Activated CD4-positive, alpha-beta T cell treated with anti-CD3 and anti-CD28 coated beads, Interleukin-2, amount 10 ng/mL, durations not matched to agents 24 days and 14 days (primary cell): Measurements from ENCODE around the gene CCL17. TPM values are rescaled to one million over a fixed set of nuclear protein-coding genes. Genes with fewer than 3 reads are reported as not detected.

Experiments
- DNase-seq: peaks from one replicate; pipeline ENCODE4 v3.0.0; 2022
- H3K27ac Mint-ChIP-seq: one replicate; pipeline ENCODE4 v1.8.0; 2022; ENCODE audit warnings: mild to moderate bottlenecking, mixed read lengths
- H3K27me3 Mint-ChIP-seq: one replicate; pipeline ENCODE4 v1.8.0; 2022; ENCODE audit warnings: mixed read lengths
- H3K36me3 Mint-ChIP-seq: one replicate; pipeline ENCODE4 v1.8.0; 2022; ENCODE audit warnings: low read depth, mild to moderate bottlenecking, mixed read lengths
- H3K4me1 Mint-ChIP-seq: one replicate; pipeline ENCODE4 v1.8.0; 2021; ENCODE audit warnings: mixed read lengths
- H3K4me3 Mint-ChIP-seq: one replicate; pipeline ENCODE4 v1.8.0; 2022; ENCODE audit warnings: mild to moderate bottlenecking, moderate library complexity, mixed read lengths
- H3K9me3 Mint-ChIP-seq: one replicate; pipeline ENCODE4 v1.8.0; 2021; ENCODE audit warnings: mixed read lengths
- intact Hi-C: fragments of 100-400 bp; cut with micrococcal nuclease; formaldehyde crosslinking; loops from one replicate; pipeline ENCODE4 v1.15.1; 2023
- total RNA-seq: library from RNA; stranded (reverse); gene quantifications from 2 replicates; pipeline ENCODE4 v1.2.3, GENCODE V29; 2022

Gene CCL17
- total RNA-seq, 1 donor from 2014 or later: not detected

GRCh38 chr16:57446531-57447185 is 42.1 kb downstream of the CCL17 start:
- peak; percentile 79 for DNase-seq
- Mint-ChIP-seq H3K4me3 (peak overlapping the region; percentile 95), H3K4me1 (peaks cover 24% of the 10 kb centered on the region), H3K36me3 (peaks cover 17% of the 10 kb centered on the region), H3K9me3 (peaks cover 5% of the 10 kb centered on the region), H3K27me3 (no peaks in the 10 kb centered on the region), H3K27ac (peak overlapping the region; percentile 92)
- intact Hi-C loops: loop anchor here (1.0 to 2.0 kb wide), 5 partner anchors 16 to 260 kb away; partner anchors contain the start of genes POLR2C, PSME3IP1 and RSPRY1

- Mint-ChIP-seq H3K27ac (peak within 1 kb of the TSS; percentile 92), H3K9me3 (peaks cover 5% of the 10 kb centered on the region), H3K27me3 (no peaks in the 10 kb centered on the region), H3K4me1 (peaks cover 24% of the 10 kb centered on the region), H3K36me3 (peaks cover 16% of the 10 kb centered on the region), H3K4me3 (peak within 1 kb of the TSS; percentile 95)
- DNase-seq: peak; percentile 98
- intact Hi-C loops: loop anchor here (1.0 to 2.0 kb wide), 5 partner anchors 15 to 261 kb away; partner anchors contain the start of genes POLR2C, PSME3IP1 and RSPRY1
Observed at GRCh38 chr16:57447186-57447962, 42.8 kb downstream of the CCL17 start, which contains the start of the genes CIAPIN1 and COQ9. Gene CIAPIN1 (minus strand): TSS chr16:57447385. CDS start chr16:57440928, 6,457 bp downstream. Gene COQ9 (plus strand): TSS chr16:57447479. CDS start chr16:57447506, 27 bp downstream.

GRCh38 chr16:57452021-57452420 is 47.5 kb downstream of the CCL17 start:
- intact Hi-C loops: no loop called here
- DNase-seq: no peak
- Mint-ChIP-seq H3K4me1 (peaks cover 12% of the 10 kb centered on the region), H3K9me3 (no peaks in the 10 kb centered on the region), H3K36me3 (peaks cover 33% of the 10 kb centered on the region), H3K4me3 (no peak overlapping the region), H3K27me3 (no peaks in the 10 kb centered on the region), H3K27ac (no peak overlapping the region)

- no peaks in the 10 kb centered on the region for H3K27me3 Mint-ChIP-seq
- H3K36me3 Mint-ChIP-seq: peaks cover 44% of the 10 kb centered on the region
- H3K4me1 Mint-ChIP-seq: peaks cover 27% of the 10 kb centered on the region
Observed at GRCh38 chr16:57462209-57462977, 57.8 kb downstream of the CCL17 start, which contains the start of gene POLR2C. Gene POLR2C (plus strand): TSS chr16:57462679. CDS start chr16:57462725, 46 bp downstream.

GRCh38 chr16:57462978-57463362 is 58.4 kb downstream of the CCL17 start:
- H3K4me3 Mint-ChIP-seq: peak overlapping the region; percentile 96
- no peaks in the 10 kb centered on the region for H3K27me3 Mint-ChIP-seq
- intact Hi-C loops: loop anchor here (1.0 to 2.0 kb wide), 4 partner anchors 12 to 163 kb away; partner anchors contain the start of genes CIAPIN1 and COQ9
- H3K27ac Mint-ChIP-seq: peak overlapping the region; percentile 100
- peaks cover 48% of the 10 kb centered on the region for H3K36me3 Mint-ChIP-seq
- H3K9me3 Mint-ChIP-seq: no peaks in the 10 kb centered on the region
- no peak for DNase-seq
- peaks cover 27% of the 10 kb centered on the region for H3K4me1 Mint-ChIP-seq

More at GRCh38 chr16:57462209-57462977, 57.8 kb downstream of the CCL17 start, which contains the start of gene POLR2C:
- intact Hi-C loops: loop anchor here (1.0 to 2.0 kb wide), 3 partner anchors 15 to 162 kb away; partner anchors contain the start of genes CIAPIN1 and COQ9
- peak; percentile 98 for DNase-seq
- Mint-ChIP-seq H3K4me3 (peak within 1 kb of the TSS; percentile 96), H3K27ac (peak within 1 kb of the TSS; percentile 100), H3K9me3 (no peaks in the 10 kb centered on the region)

- intact Hi-C loops: no loop called here
- H3K27ac Mint-ChIP-seq: no peak overlapping the region
- H3K4me3 Mint-ChIP-seq: no peak overlapping the region
- H3K36me3 Mint-ChIP-seq: peaks cover 62% of the 10 kb centered on the region
- H3K9me3 Mint-ChIP-seq: no peaks in the 10 kb centered on the region
- DNase-seq: no peak
- H3K27me3 Mint-ChIP-seq: no peaks in the 10 kb centered on the region
- H3K4me1 Mint-ChIP-seq: peaks cover 27% of the 10 kb centered on the region
Observed at GRCh38 chr16:57464523-57464922, 60.0 kb downstream of the CCL17 start.

Other genes starting within 250 kb of the CCL17 start
- gene PSME3IP1, start 218.7 kb upstream of the CCL17 start, total RNA-seq: 126 and 130 TPM in 2 replicates
- gene RSPRY1, start 218.4 kb upstream of the CCL17 start, total RNA-seq: 33.0 and 36.6 TPM in 2 replicates
- gene ARL2BP, start 159.5 kb upstream of the CCL17 start, total RNA-seq: 24.9 and 26.7 TPM in 2 replicates
- not detected in 2 replicates for gene PLLP, start 120.1 kb upstream of the CCL17 start, total RNA-seq
- 14.1 and 14.6 TPM in 2 replicates for gene CCL22, start 46.0 kb upstream of the CCL17 start, total RNA-seq
- not detected in 2 replicates for gene CX3CL1, start 32.3 kb upstream of the CCL17 start, total RNA-seq
- gene CIAPIN1, start 42.6 kb downstream of the CCL17 start, total RNA-seq: 85.4 TPM in 2 replicates
- gene COQ9, start 42.7 kb downstream of the CCL17 start, total RNA-seq: 55.2 and 56.7 TPM in 2 replicates
- 88.5 and 90.7 TPM in 2 replicates for gene POLR2C, start 57.9 kb downstream of the CCL17 start, total RNA-seq
- 4.2 and 4.3 TPM in 2 replicates for gene DOK4, start 81.7 kb downstream of the CCL17 start, total RNA-seq
- 6.0 and 6.7 TPM in 2 replicates for gene CCDC102A, start 131.8 kb downstream of the CCL17 start, total RNA-seq
- 5.4 and 6.1 TPM in 2 replicates for gene ADGRG5, start 137.9 kb downstream of the CCL17 start, total RNA-seq
- gene ADGRG1, start 223.9 kb downstream of the CCL17 start, total RNA-seq: 3.8 and 4.8 TPM in 2 replicates